Posterior vena cava (tissue), 2 donors: Measurements from ENCODE around the gene EOLA1. TPM values are rescaled to one million over a fixed set of nuclear protein-coding genes. Genes with fewer than 3 reads are reported as not detected.
A peak's percentile ranks its signal among the peaks of the same experiment; 100 is the strongest.
"Not testable (repeated sequence)": the region's sequence is repeated elsewhere in the genome, so short reads cannot be mapped to it uniquely, and the experiment has no call there.

Experiments used
- DNase-seq: peaks from one replicate; pipeline ENCODE4 v3.0.0-alpha.2; 2020; ENCODE audit warnings: low spot score
- intact Hi-C, 2 donors: fragments of 100-400 bp; cut with DNase I; formaldehyde crosslinking; loops; one replicate each; pipeline versions ENCODE4 v1.14.1 to v1.14.2; 2022 to 2023
- long read RNA-seq, 2 donors: library from polyadenylated mRNA; unstranded; transcript quantifications; one replicate each; pipeline ENCODE4 v2.0.0, GENCODE V29; 2020 to 2021
- total RNA-seq, 2 donors: library from RNA; stranded (reverse); fragmentation: NEBNext Ultra II Directional; extraction: Animal tissue kit (Norgen Biotek cat#: 25700); gene quantifications; one replicate each; pipeline ENCODE4 v1.2.1, GENCODE V29; 2021
- donor health status: DM: yes; HTN: yes; CAD: no.
- donor health status: DM: yes; HTN: yes; CAD: no.

EOLA1 gene
- 10 to 100 TPM; 15.8 to 18.1 TPM for total RNA-seq
- long read RNA-seq, donor 1, partial matches to known transcripts: 0 of 4 reads
- long read RNA-seq, donor 1, other reads (novel, unspliced or antisense): 1 of 4 reads
- long read RNA-seq, donor 2, transcript CXorf40A-204 (5 exons, 1,403 nt): major isoform, 19 of 35 reads
- long read RNA-seq, donor 2, partial matches to known transcripts: 0 of 35 reads
- long read RNA-seq, donor 2, other reads (novel, unspliced or antisense): 7 of 35 reads

- intact Hi-C loops: no loop called here
- DNase-seq: peak; percentile 96
Observed at GRCh38 chrX:149540621-149541520, at the start of gene EOLA1. EOLA1 (plus strand) TSS chrX:149541012; CDS start chrX:149545631, 4,619 bp downstream.

DNA sequence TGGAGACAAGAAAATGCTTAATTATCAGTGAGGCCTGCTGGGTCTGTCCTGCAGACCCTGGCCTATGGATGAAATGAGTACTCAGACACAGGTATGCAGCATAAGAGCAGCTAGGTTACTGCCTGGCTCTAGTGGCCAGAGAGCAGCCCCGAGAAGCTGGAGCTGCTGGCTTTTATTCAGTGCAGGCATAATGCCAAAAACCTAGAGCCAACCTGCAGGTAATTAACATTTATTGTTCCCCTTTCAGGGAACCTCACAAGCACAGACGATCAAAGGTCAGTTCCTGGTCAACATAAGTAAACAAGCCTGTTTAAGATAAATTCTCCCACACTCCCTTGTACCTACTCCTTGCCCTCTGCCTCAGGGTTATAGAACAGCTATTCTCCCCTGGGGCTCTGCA lies 49.0 kb upstream of the EOLA1 start:
- intact Hi-C loops: loop anchor here in 1 of 2 donors (5.0 kb wide), 1 partner anchor 1785 kb away; no protein-coding TSS in a partner anchor

GRCh38 chrX:149493567-149494562 lies 46.9 kb upstream of the EOLA1 start:
- no peak for DNase-seq
- intact Hi-C loops: loop anchor here in 1 of 2 donors (5.0 kb wide), 1 partner anchor 1787 kb away; no protein-coding TSS in a partner anchor

More for the DNA sequence above, 49.0 kb upstream of the EOLA1 start:
- no peak for DNase-seq

GRCh38 chrX:149494844-149495565 lies 45.8 kb upstream of the EOLA1 start:
- DNase-seq: no peak
- intact Hi-C loops: loop anchor here in 1 of 2 donors (5.0 kb wide), 1 partner anchor 1788 kb away; no protein-coding TSS in a partner anchor

GRCh38 chrX:149495573-149496071 lies 45.2 kb upstream of the EOLA1 start:
- no peak for DNase-seq

GRCh38 chrX:149497054-149497453 lies 43.8 kb upstream of the EOLA1 start:
- no peak for DNase-seq

More at GRCh38 chrX:149495573-149496071, 45.2 kb upstream of the EOLA1 start:
- intact Hi-C loops: no loop called here

DNA sequence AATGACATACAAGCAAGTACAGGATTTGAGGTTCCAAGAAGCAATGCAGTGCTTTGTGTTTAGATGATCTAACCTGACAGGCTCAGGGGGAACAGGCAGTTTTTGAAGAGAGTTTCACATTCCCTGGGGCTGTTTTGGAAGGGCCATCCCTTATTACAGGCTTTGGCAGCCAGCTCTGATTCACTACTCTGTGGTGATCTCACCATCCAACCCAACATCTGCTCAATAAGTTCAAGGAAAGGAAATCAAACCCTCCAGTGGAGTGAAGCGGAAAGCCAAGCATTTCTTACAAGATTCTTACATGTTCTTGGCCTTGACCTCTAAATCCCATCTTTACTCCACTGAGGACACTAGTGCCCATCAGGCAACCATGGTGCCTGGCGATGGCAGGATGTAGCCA lies 43.2 kb upstream of the EOLA1 start:
- intact Hi-C loops: no loop called here
- no peak for DNase-seq

More at GRCh38 chrX:149497054-149497453, 43.8 kb upstream of the EOLA1 start:
- intact Hi-C loops: no loop called here

GRCh38 chrX:149498767-149499166 lies 42.0 kb upstream of the EOLA1 start:
- intact Hi-C loops: no loop called here
- no peak for DNase-seq

DNA sequence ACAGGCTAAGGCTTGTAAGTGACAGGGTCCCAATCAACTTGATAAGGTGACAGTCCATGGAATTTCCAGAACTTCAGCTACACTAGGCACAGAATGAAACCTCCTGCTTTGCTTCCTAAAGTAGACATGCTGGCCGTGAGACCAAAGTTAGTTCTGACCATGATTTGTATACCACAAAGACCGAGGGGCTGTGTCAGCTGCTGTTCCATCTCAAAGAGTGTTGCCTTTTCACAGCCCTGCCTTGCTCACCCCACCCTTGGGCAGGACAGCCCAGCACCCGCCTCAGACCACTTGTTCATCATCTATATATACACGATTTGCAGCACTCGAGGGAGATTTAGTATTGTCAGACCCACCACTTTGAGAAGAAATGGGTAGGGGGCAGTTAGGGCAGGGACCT lies 41.0 kb upstream of the EOLA1 start:
- DNase-seq: no peak
- intact Hi-C loops: loop anchor here in 1 of 2 donors (10.0 kb wide), 1 partner anchor 135 kb away; the partner anchor contains the start of gene TMEM185A

GRCh38 chrX:149502923-149503322 lies 37.9 kb upstream of the EOLA1 start:
- not testable (repeated sequence) for DNase-seq
- intact Hi-C loops: loop anchor here in 1 of 2 donors (10.0 kb wide), 1 partner anchor 132 kb away; the partner anchor contains the start of gene TMEM185A

DNA sequence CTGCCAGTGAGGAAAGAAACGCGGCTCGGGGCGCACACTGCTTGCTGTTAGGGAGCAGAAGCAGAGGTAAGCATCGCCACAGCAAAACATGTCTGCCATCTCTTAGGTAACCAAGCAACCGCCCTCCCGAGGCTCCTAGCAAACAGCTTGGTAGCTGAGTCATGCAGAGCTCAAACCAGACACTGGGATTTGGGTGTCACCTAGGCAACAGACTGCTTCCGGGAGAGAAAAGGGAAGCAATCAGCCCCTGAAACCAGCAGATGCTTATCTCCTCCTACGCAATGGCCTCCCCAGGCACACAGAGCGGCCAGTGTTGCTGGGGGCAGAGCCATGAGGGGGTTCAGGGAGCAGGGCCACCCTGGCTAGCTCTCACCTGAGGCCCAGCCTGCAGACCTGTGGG lies 37.4 kb upstream of the EOLA1 start:
- DNase-seq: peak; percentile 82
- intact Hi-C loops: loop anchor here in 1 of 2 donors (10.0 kb wide), 1 partner anchor 131 kb away; the partner anchor contains the start of gene TMEM185A

DNA sequence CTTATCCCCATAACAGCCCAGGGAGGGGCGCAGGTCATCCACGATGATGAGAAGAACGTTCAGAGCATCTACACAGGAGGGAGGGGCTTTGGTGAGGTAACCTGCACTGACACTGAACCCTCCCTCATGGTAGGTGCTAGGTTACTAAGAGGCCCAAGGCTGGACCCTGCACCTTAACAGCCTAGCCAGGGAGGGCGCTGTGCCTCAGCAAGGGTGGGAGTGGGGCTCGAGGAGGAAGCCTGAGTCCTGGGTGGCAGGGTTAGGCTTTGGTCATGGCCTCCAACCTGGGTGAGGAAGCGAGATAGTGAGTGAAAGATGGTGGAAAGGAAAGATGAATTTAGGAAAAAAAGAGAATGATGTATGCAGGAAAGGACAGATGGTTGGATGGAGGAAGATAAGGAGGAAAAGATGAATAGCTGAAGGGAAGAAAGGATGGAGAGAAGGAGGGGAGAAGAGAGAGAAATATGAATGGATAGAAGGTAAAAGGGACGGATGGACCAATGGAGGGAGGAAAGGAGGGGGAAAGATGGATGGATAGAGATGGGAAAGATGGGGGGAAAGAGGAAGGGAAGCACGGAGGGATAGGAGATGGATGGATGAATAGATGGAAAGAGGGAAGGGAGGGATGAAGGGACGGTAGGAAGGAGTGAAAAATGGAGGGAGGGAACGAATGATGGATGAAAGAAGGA lies 36.4 kb upstream of the EOLA1 start:
- DNase-seq: no peak
- intact Hi-C loops: loop anchor here in 1 of 2 donors (10.0 kb wide), 1 partner anchor 130 kb away; the partner anchor contains the start of gene TMEM185A

DNA sequence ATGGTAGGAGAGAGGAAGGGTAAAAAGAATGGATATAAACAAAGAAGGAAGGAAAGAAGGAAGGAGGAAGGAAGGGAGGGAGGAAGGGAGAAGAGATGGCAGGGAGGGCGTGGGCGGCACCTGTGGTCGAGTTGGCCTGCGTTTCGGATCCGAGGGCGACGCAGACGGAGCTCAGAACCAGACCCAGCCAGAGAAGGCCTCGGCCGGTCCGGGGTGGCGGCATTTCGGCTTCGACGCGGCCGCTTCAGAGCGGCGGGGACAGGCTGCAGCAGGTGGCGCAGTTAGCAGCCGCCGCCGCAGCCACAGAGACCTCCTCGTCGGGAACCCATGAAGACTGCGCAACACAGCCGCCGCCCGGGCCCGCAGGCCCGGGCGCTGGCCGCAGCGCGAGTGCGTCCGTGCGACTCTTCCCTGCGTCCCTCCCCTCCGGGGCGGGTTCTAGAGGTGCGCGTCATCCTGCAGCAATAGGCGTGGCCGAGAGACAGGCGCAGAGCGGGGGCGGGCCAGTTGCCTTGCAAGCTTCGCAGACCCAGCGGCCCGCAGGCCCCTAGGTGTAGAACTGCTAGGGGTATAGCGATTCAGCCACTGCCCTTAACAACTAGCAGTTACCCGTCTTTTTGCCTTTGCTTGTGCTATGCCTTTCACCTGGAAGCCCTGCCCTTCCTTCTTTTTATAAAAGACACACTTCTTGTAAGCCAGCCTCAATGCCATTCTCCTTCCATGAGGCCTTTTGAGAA lies 35.7 kb upstream of the EOLA1 start, which contains the start of gene IDS:
IDS (minus strand) TSS at position 392 of the 737 bp plus-strand sequence; CDS start at position 223, 169 bp downstream.
- intact Hi-C loops: loop anchor here in 1 of 2 donors (10.0 kb wide), 1 partner anchor 130 kb away; the partner anchor contains the start of gene TMEM185A
- DNase-seq: peak; percentile 97

DNA sequence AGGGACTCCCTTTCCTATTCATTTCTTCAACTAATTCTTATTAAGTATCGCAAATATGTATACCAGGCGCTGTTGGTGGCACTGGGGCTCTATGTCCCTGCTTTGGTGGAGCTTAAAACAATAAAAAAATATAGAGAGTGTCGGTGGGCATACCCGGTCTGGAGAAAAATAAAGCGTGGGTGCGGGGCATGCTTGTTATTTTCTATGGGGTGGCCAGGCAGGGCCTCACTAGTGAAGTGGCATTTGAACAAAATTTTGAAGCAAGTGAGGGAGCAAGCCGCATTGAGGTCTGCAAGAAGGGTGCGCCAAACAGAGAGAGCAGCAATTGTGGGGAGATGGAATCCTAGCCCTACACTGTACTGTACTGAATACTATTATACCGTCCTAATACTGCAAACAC lies 35.1 kb upstream of the EOLA1 start:
- no peak for DNase-seq
- intact Hi-C loops: loop anchor here in 1 of 2 donors (10.0 kb wide), 1 partner anchor 129 kb away; the partner anchor contains the start of gene TMEM185A

- no peak for DNase-seq
- intact Hi-C loops: loop anchor here in 1 of 2 donors (10.0 kb wide), 1 partner anchor 128 kb away; the partner anchor contains the start of gene TMEM185A
Observed at GRCh38 chrX:149506349-149506748, 34.5 kb upstream of the EOLA1 start.

DNA sequence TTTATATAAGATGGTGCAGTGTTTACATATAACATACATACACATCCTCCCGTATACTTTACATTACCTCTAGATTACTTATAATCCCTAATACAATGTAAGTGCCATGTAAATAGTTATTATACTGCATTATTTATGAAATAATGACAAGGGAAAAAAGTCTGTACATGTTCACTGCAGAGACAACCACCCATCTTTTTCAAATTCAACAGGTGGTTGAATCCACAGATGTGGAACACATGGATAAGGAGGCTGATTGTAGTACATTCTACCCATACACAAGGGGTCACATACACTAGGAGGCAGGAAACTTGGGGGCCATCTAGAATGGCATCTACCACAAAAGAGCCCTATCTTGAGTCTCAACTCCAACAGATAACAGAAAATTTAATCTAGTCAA lies 32.3 kb upstream of the EOLA1 start:
- intact Hi-C loops: loop anchor here in 1 of 2 donors (10.0 kb wide), 1 partner anchor 126 kb away; the partner anchor contains the start of gene TMEM185A
- no peak for DNase-seq
